ENCODE results near the gene NTNG1.

NTNG1 gene

DNA sequence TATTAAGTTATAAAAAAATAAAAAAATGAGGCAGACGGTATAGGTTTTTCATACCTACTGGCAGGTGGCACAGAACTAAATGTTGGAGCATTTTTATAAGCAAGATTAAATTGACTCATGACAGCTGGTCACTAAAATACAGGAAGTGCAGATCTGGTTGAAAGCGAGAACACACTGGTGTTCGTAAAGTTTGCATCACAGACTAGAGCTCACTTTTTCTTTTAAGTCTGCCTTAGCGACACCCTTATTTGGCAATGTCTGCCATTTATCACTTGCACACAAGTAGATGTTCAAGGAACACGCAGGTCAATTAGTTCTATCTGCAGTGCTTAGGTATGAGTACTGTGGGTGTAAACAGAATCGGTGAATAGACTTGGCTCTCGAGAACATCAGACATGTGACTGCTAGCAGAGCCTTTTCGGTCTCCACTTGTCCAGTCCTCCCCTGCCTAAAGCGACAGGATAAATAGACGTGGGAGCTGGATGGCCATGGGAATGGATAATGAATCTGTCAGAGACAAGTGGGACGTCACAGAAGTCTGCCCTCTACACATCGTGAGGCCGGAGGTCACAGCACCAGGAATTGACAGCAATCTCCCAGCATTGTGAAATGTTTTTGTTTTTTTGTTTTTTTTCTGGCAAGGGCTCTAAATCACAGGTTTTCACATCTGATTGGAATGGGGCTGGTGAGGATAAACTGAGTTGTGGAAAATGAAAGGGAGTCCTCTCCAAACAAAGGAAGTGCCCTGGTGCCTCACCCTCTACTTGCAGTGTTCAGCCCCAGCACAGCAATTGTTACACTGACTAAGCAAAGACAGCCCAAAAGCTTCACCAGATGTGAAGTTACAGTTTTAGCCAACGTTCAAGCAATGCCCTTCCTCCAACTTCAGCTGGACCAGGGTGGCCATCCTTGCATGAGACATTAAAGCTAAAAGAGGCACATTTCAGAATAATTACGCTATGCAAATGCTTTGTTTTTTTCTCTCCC is 248.9 kb downstream of the NTNG1 start:
- in situ Hi-C loops (cut with HindIII; ENCODE audit: low sequenced_read_pairs), result loop anchor here (5.0 kb wide), 1 partner anchor 52 kb away; no protein-coding TSS in a partner anchor

DNA sequence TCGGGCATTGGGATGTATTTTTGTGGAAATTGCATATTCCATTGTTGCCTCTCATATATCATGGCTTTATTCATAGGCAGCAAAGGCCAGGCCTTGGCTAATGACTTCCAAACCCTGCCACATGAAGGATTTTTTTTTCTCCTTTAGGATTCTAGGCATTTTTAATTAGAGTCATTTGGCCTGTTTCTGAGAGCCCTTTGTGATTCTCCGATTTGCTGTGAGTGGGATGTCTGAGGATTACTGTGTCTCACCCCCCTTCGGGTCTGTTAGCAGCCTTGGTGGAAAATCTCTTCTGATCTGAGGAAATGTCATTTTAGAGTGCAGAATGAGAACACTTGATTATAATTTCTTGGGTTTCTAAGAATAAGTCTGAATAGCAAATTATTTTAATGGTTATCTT is 253.5 kb downstream of the NTNG1 start:
- in situ Hi-C loops (cut with HindIII; ENCODE audit: low sequenced_read_pairs), result loop anchor here (5.0 kb wide), 1 partner anchor 57 kb away; no protein-coding TSS in a partner anchor

DNA sequence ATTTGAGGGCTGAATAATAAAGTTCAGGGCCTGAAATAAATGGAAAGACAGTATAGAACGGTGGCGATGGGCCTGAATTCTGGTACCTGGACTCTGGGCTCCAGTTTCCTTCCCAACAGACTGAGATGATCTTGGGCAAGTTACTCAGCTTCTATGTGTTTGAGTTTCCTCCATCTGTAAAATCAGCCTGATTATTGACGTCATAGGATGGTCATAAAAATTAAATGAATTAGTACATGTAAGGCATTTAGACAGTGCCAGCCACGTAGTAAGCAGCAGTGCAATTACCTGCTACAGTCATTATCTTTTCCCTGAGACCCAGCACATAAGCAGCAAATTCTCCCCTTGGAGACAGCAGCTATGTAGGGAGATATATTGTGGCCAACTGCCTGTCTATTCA is 260.9 kb downstream of the NTNG1 start:
- in situ Hi-C loops (cut with HindIII; ENCODE audit: low sequenced_read_pairs), result no loop called here

DNA sequence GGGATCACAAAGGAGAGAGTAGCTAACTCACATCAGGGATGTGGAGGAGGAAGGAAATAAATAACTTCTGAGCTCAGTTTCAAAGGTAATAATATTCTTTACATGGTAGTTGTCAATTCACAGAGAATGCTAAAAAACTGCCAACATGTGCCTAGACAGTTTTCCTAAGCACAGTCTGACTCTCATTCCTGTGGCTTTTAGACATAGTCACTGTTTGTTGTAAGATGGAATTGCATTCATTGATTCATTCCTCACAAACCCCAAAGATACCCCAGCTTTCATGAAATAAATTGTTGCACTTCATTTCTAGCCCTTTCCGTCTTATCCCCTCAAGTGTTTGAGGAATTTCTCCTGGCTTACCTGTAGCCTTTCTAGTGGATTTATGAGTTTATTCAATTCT is 263.9 kb downstream of the NTNG1 start:
- in situ Hi-C loops (cut with HindIII; ENCODE audit: low sequenced_read_pairs), result no loop called here

DNA sequence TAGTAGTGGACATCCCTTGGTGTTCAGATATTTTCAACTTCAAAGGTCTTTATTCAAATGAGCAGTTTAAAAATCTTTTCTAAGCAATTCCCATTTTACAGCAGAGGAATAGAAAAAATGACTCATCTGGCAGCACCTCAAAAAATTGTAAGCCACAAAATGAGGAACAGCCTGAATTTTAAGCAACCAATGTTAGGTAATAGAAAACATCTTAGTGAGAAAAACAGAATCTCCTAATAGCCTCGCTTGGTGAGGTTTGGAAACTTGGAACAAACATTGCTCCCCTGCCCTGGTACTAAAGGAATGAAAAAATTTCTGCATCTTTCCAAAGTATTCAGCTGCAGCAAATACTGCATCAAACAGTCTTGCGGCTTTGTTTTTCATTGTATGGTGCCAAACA is 264.4 kb downstream of the NTNG1 start:
- in situ Hi-C loops (cut with HindIII; ENCODE audit: low sequenced_read_pairs), result no loop called here

DNA sequence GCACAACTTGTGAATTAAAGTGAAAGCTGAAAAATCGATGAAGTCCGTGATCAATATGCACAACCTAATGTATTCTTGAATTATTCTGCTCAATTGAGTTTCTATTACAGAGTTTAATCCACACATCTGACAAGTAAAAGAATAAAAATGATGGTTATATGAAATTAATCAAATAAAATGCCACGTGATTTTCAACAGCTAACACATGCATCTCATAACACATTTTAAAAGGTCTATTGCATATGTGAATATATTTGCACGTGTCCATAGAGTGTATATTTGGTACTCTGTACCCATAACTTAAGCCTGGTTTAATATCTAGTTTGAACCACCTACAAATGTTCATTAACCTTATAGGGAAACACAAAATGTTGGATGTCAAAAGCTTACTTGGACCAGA is 266.2 kb downstream of the NTNG1 start:
- in situ Hi-C loops (cut with HindIII; ENCODE audit: low sequenced_read_pairs), result no loop called here

DNA sequence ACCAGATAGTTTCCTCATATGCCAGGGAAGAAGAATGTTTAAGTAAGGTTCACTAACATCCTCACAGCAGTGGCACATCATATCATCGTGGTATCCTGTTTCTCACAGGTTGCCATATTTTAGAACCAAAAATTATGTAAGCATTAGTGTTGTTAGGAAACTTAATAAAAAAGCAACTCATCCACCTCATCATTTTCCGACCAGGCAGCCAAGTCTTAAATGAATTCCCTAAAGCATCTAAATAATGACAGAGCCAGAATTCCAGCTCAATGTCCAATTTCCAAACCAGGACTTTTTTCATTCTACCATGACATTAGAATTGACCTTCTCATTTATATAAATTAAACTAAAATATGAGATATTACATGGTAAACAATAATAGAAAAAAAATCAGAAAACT is 272.7 kb downstream of the NTNG1 start:
- in situ Hi-C loops (cut with HindIII; ENCODE audit: low sequenced_read_pairs), result no loop called here

DNA sequence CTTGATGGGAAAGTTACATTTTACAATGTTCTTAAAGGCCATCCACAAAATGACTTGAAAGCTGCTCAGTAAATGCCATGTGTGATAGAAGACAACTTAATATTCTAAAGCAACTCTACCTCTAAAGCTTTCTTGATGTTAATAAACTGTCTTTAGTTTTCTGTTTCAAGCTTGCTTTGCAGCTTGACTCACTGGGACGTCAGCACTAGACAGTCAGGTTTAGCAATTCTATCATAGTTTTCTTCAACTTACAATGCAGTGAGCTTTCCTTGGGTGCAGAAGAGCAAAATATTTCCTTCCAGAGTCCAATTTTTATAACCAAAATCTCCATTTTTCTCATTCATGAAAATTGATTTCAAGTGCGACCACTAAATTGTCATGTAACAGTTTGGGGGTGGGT is 273.1 kb downstream of the NTNG1 start:
- in situ Hi-C loops (cut with HindIII; ENCODE audit: low sequenced_read_pairs), result no loop called here

DNA sequence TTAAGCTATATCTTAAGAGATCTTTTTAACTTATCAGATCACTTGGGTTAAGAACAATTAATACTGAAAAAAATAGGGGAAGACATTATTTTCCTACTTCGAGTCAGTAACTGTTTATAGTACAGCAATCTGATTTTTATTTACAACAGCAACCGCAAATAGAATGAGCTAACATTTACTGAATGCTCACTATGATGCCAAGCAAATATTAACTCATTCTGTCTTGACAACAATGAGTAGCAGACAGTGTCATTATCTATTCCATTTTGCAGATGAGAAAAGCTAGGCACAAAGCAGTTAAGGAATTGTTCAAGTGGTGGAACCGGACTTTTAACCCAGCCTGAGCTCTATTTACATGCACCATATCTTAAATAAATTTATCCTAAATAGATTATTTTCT is 273.7 kb downstream of the NTNG1 start:
- in situ Hi-C loops (cut with HindIII; ENCODE audit: low sequenced_read_pairs), result no loop called here

DNA sequence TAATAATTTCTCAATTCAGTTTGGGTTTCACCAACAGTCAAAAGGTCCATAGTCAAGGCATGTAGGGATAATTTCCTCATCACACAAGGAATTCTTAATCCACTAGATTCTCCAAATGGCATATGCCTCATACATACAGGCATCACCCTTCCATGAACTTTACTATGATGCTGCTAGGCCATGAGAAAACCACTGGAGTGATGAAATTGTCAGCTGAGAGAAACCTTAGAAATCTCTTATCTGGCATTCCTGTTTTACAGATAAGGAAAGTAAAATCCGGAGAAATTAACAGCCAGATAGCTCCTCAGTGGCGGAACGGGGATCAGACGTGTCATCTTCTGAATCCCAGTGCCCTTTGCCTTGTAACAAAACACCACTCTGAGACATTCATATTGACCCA is 274.4 kb downstream of the NTNG1 start:
- in situ Hi-C loops (cut with HindIII; ENCODE audit: low sequenced_read_pairs), result loop anchor here (5.0 kb wide), 1 partner anchor 62 kb away; no protein-coding TSS in a partner anchor

DNA sequence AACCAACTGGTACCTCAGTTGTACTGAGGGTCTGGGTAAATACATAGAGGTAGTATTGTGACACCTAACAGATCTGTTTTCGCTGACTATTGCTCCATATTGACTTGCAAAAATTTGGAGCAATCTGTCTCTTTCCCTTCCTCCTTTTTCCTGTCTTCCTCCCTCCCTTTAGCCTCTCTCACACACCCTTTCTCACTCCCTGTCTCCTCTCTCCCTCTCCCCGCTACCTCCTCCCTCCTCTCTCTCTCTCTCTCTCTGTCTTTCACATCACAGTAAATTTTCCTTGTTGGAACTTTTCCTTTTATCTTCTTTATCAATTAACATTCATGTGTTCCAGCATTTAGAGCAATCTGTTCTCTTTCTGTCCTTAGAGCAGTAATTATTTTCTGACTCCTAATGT is 278.2 kb downstream of the NTNG1 start:
- in situ Hi-C loops (cut with HindIII; ENCODE audit: low sequenced_read_pairs), result loop anchor here (5.0 kb wide), 1 partner anchor 58 kb away; no protein-coding TSS in a partner anchor

DNA sequence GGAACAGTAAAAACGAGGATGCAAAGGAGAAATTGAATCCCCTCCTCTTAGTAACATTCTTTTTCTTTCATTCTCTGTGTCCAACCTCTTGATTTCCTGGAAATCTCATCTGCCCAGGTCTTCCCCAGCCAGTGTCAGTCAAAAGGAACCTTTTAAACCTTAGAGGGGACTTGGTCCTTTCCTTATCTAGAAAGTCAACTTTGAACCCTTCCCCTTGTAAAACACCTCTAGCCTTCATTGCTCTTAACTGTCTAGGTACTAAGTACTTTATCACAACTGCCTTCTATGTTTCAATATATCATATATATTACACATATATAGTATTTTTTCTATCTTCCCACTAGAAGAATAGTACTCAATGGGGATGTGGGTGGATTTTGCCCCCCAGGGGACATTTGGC is 282.1 kb downstream of the NTNG1 start:
- in situ Hi-C loops (cut with HindIII; ENCODE audit: low sequenced_read_pairs), result no loop called here

DNA sequence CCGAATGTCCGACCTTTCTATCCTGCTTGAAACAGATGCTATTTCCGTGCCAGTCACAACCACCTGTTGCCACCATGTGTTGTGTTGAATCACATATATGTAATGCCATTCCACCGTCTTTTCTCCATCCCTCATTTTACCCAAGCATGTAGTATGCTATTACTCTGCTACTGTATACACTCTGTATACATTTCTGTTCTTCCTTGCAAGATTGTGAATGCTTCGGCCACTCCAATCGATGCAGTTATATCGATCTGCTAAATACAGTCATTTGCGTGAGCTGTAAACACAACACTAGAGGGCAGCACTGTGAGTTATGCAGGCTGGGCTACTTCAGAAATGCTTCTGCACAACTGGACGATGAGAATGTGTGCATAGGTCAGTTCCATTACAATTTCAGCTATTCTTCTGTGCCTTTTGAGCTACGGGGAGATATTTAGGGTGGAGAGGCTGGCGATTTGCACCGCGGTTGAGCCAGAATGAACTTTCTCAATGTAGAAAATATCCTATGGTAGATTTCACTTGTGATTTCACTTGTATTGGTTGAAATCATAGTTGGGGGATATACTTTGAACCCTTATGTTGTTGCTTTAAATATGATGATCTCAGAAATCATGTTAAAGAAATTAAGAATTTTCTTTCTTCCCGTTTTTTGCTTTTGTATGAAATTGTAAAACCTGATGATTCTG is 289.8 kb downstream of the NTNG1 start:
- in situ Hi-C loops (cut with HindIII; ENCODE audit: low sequenced_read_pairs), result no loop called here

DNA sequence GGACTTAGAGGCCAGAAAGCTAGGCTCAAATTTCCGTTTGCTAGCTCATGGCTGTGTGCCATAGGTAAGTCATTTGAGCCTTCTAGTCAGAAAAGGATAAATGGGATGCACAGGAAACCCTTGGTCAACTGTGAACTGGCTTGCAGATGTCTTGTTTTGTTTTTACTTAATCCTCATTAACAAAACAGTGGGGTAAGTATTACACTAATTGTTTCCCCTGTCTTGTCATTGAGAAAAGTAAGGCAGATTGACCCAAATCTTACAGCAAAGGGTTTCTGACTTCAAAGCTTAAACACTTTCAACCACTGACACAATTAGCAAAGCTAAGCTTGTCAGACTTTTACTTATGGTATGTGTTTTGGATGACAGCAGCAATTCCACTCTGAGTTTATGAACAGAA is 291.3 kb downstream of the NTNG1 start:
- in situ Hi-C loops (cut with HindIII; ENCODE audit: low sequenced_read_pairs), result no loop called here

DNA sequence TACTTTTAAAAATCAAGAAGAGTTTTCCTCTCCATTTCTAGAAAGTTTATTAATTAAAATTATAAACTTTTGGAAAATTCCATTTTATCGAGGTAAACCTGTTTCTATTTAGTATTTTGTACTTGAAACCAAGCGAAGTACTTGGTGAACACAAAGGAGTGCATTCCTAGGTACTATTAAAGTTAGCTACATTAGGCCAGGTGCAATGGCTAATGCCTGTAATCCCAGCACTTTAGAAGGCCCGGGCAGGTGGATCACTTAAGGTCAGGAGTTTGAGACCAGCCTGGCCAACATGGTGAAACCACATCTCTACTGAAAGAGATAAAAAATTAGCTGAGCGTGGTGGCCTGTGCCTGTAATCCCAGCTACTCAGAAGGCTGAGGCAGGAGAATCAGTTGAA is 292.2 kb downstream of the NTNG1 start:
- in situ Hi-C loops (cut with HindIII; ENCODE audit: low sequenced_read_pairs), result no loop called here

DNA sequence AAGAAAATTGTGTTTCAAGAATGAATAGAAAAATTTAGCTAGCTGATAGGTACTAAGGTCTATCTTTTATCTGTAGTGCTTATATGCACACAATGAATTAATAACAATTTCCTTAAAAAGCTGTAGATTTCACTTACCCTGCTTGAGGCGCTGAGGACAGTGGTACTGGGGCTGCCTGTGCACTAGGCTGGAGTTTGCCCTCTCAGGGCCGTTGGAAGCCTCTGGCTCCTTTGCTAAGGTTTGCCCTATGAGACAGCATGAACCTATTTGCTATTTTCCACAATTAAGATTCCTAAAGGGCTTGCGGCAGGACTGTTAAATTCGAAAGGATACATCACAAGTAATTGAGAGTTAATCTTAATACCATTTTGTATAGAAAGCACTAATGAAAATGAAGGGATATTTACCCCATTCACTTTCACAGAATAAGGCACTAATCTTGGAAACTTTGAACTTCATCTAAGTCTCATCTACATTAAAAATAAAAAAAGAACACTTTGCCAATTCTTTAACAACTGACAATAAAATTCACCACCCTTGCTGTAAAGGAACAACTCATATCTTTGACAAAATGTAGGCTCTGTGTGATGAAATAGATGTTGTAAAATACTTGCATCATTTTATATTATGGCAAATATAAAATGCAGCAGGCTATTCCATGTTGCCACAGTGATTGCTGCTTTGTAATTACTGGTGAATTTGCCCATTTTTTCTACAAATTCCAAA is 293.0 kb downstream of the NTNG1 start:
- in situ Hi-C loops (cut with HindIII; ENCODE audit: low sequenced_read_pairs), result no loop called here

DNA sequence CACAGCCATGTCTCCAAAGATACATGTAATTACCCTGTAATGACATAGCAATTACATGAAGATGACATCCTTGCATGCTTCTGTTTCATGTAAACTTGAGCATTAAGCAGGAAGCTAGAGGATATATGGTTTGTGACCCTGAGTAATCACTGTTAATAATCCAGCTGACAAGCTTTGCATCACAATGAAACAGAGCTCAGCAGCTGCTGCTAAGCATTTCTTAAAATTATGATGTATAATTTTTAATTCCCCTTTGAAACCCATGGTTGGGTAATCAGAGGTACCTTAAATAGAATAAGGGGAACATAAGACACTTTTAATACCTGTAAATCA is 293.5 kb downstream of the NTNG1 start:
- in situ Hi-C loops (cut with HindIII; ENCODE audit: low sequenced_read_pairs), result no loop called here

DNA sequence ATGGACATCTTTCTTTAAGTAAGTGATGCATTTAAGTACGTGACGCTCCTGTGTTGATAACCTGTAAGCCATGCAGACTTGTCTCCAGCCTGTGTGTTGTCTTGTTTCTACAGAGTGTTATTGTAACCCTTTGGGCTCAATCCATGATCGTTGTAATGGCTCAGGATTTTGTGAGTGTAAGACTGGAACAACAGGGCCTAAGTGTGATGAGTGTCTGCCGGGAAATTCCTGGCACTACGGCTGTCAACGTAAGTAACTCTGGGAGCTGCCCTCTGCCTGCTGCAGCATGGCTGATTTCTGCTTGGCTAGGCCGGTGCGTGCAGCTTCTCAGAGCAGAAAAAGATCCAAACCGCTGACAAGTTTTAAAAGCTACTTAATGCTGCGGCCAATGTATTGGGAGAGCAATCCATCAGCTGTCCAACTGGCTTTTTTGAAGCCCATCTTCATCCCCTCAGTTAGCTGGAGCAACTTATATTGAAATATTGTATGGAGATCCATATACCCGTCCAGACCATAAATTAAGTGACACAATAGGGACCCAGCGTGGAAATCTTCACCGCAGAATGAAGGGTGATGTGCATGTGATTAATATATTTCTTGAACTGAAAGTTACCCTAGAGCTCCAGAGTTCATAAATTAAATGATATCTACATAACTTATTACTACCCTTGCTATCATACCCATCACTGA is 295.9 kb downstream of the NTNG1 start:
- in situ Hi-C loops (cut with HindIII; ENCODE audit: low sequenced_read_pairs), result loop anchor here (5.0 kb wide), 1 partner anchor 99 kb away; no protein-coding TSS in a partner anchor

DNA sequence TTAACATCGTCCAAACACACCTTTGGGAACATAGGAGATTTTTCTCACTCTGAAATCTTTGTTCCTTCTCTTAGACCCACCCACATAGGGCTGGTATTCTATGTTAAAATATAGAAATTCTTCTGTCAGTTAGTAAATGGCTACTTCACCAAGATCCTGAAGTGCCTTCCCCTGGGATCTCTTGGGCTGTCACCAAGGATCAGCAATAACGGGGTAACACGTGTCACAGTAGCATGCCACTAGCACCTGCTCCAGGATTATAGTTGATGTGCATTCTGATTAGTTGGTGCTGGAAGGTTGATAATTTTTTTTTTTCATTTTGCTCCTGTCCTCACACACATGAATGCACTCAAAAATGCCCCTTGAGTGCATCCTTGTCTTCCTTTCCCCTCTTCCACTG is 298.7 kb downstream of the NTNG1 start:
- in situ Hi-C loops (cut with HindIII; ENCODE audit: low sequenced_read_pairs), result loop anchor here (5.0 kb wide), 1 partner anchor 102 kb away; no protein-coding TSS in a partner anchor

DNA sequence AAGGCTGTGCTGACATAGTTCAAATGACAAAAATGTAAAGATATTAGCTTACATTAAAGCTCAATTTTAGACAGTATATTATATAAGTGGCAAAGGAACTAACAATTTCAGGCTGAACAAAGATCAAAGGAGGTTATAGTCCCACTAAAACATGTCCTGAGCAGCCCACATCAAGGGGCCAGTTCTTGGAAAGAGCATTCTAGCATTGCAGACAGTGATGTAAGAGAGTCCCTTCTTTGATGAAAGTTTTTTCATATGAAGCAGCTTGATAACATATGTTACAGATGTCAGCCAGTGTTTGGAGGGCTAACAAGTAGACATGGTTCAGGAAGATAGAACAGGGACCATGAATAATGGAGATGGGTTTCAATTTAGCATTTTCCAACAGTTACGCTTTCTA is 301.7 kb downstream of the NTNG1 start:
- in situ Hi-C loops (cut with HindIII; ENCODE audit: low sequenced_read_pairs), result no loop called here

DNA sequence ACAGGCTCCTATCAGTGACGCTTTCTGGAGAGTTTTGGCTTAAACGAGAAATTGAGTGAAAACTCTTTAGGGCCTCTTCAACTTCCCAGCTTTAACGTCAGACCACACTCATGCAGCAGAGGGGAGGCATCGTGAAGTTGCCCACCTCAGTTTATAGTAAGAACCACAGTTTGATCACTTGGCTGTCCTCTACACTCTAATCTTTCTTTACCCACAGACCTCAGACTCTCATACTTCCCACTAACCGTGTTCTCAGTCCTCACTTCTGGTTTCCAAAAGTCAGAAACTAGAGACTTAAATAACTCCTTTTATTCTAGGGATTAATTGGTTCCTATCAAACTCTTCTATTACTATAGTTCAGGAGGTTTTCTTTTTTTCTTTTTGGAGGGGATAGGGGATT is 302.2 kb downstream of the NTNG1 start:
- in situ Hi-C loops (cut with HindIII; ENCODE audit: low sequenced_read_pairs), result no loop called here
